Body of pancreas (tissue), 4 donors: Measurements from ENCODE around the gene SHFL.

Experiments
- CTCF ChIP-seq, 7 experiments: fragments of 450-650 bp in 4 of 7; fragments of 200-600 bp in 3 of 7; sonication (generic) in 3 of 7; IDR thresholded peaks; one replicate each; pipeline ENCODE4 v1.5.1; 2016 to 2019; ENCODE audit warnings: antibody characterized with exemption in 7 of 7
- POLR2A ChIP-seq, 3 donors: fragments of 450-650 bp; IDR thresholded peaks; one replicate each; pipeline ENCODE4 v1.6.1; 2016; ENCODE audit warnings: antibody characterized with exemption in 3 of 3, mild to moderate bottlenecking in 2 of 3

DNA sequence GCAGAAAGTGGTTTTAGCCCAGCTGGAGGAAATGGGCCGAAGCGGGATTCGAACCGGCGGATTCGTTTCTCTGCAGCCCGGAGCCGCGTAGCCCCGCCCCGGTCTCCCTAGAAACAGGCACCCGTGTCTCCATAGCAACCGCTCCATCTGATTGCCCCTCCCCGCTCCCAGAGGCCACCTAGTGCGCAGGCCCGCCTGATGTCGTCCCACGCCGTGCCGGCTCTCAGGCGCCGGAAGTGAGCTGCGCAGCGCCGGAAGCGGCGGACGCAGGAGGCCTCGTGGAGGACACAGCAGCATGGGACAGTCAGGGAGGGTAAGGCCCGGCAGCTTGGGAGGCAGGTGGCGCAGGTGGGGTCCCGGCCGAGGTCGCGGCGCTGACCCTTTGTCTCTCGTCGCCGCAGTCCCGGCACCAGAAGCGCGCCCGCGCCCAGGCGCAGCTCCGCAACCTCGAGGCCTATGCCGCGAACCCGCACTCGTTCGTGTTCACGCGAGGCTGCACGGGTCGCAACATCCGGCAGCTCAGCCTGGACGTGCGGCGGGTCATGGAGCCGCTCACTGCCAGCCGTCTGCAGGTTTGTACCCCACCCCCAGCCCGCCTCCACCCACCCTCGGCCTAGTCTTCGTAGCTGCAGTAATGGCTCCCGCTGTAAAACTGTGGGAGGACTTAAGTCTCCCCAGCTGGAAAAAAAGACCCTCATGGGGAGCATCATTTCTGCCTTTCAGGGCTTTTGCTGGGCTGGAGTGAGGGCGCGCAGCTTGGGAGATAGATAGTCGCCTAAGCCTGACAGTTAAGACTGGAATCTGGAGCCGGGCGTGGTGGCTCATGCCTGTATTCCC is 20.2 kb downstream of the SHFL start, which contains the start of gene PPAN:
- TF ChIP-seq CTCF (IDR thresholded peaks at IDR 0.05) (peak in 1 of 7 experiments; percentile 11), POLR2A (IDR thresholded peaks at IDR 0.05) (peak in 2 of 3 donors; percentile 76 to 77)
